HG03520 (cell line): Measurements from ENCODE around the gene OR51I2.

Experiments used
- ATAC-seq: cut with Tn5 transposase; IDR thresholded peaks from one replicate; pipeline ENCODE4 v1.9.1; 2021; ENCODE audit warnings: mild to moderate bottlenecking, moderate library complexity; ENCODE audit not compliant: unreplicated experiment

OR51I2 gene, protein sequence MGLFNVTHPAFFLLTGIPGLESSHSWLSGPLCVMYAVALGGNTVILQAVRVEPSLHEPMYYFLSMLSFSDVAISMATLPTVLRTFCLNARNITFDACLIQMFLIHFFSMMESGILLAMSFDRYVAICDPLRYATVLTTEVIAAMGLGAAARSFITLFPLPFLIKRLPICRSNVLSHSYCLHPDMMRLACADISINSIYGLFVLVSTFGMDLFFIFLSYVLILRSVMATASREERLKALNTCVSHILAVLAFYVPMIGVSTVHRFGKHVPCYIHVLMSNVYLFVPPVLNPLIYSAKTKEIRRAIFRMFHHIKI

DNA sequence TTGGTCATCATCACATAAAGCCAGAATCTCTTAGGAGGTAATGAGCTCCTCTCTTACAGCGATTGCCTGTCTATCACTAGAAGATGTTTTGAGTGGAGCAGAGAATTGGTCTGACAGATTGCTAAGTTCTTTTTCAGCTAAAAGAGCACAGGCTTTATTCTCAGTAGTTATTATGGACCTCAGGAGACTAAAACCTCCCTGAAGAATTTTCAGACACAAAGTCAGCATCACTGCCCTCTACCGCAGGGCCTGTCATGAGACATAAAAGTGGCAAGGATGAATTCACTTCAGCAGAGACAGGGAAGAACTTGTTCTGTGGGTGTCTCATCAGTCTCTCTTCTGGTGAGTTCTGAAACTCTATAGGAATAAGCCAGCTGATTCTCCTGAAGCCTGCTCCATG lies at the start of gene OR51I2:
OR51I2 (plus strand) TSS at position 301 of the 400 bp plus-strand sequence. CDS start 4,166 bp downstream, outside the sequence.
- ATAC-seq: no peak

DNA sequence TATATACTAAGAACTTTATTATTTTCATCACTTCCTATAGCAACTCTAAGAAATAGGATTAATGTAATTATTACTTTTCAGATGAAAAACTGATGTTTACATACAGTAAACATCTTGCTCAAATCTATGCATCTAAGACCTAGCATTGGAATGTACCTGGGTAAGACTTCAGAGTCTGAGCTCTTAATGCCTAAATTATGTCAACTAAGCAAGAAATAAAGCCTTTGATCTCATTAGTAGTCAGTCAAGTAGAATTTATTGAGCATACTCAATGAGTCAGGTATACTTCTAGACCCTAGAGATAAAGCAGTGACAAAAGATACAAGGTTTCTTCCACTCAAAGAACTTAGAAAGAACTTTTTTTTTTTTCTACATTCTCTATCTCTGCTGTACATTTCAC lies 44.0 kb upstream of the OR51I2 start:
- no peak for ATAC-seq

DNA sequence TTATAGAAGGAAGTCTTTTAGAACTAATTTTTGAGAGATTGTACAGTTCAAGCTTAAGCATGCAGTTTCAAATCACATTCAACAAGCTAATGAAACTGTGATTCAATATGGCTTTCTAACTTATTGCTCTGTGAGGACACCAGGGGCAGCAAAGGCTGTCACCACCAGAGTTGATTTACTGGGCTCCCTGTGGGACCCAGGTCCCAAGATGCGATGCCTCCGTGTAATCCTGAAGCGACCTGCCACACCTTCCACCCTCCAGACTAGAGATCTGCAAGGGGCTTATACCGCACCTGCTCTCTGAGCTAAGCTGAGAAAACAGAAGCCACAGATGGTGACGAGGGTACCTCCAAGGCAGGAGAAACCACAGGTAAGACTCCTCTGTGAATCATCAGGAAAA lies 28.1 kb upstream of the OR51I2 start:
- no peak for ATAC-seq

DNA sequence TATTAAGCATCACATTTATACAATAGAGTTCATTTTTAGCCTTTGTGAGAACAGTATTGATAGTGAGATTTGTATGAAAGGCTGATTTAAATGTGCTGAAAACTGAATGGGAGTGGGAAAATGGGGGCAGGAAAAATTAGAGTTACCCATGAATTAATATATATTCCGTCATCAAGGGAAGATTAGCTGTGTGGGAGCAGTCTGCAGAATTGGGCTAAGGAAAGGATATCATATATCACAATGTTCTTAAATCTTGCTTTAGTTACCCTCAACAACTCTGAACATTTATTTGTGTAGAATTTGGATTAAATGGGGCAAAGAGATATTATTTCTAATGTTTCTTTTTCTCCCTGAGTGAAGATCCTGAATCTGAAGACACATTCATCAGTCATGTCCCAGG lies 27.3 kb upstream of the OR51I2 start, which contains the start of gene OR51Q1:
OR51Q1 (plus strand) TSS at position 301 of the 400 bp plus-strand sequence; CDS start at position 391, 90 bp downstream.
- ATAC-seq: no peak

DNA sequence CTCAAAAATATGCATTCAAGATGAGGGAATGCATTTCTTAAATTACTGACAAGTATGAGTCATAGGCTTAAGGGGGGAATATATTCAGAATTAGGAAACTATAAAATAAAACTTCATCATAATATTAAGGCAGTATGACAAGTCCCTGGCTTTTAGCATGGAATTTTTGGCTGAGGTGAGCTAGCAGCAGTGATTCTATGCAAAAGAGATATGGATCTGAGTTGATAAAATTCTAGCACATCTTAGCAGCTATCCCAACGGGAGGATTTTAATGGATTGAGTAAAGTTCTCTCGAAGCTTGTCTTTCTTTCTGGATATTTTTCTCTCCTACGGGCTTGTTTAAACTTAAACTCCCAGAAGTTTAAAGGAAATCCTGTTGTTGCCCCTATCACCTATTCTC lies 26.0 kb upstream of the OR51I2 start:
- no peak for ATAC-seq

DNA sequence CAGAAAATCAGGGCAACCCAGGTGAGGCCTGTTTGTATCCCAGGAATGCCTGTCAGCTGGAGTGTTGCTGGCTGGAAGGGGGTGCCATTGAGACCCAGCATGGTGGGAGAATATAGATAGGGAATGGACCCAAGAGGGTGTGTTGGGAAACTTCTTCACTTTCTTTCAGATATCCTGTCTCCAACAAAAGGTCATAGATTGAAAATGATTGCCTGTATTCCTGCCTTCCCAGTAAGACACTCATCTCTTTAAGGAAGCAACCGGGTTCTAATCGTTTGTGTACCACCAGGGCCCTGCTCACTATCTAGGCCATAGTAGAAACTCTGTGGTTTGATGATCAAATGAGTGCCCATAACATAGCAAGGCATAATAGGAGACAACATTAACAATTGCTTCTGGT lies 7.7 kb upstream of the OR51I2 start, which contains the start of gene OR51I1:
OR51I1 (minus strand) TSS at position 101 of the 400 bp plus-strand sequence; CDS start at position 101, 0 bp downstream.
- ATAC-seq: no peak

DNA sequence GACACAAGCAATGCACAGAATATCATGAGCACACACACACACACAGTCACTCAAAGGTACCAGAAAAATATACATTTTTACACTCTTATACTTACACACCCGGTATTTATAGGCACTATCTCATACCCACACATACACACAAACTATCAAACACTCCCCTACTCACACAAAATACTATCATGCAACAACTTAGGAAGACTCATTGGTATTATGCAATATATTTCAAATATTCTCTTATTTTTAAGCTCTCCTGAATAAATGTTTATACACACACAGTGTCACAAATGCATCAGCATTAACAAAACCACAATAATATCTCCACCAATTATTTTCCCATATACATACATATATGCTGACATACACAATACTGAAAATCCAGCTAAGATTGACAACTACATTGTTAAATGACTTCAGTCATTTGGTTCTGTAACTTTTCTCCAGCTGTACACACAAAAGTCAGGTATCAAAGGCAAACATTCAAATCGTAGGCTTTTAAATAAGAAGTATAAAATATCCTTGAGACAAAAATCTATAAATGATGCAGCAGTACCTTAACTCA lies 5.2 kb upstream of the OR51I2 start:
- ATAC-seq: no peak

DNA sequence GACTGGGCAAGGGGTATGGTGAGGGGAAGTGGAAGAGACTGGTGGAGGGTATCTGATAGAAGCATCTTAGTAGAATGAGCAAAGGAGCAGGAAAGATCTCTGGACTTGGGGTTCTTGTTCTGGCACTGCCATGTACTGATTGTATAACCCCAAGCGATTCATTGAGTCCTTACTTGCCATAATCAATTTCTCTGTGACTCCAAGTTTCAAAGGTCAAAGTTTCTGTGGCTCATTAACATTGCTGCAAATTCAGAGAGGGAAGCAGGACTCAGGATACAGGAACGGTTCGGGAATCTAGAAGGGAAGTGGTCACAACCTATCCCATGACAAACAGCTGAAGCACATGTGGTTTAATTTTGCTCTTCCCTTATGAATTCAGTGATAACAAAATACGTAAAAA lies 309 bp downstream of the OR51I2 start:
- ATAC-seq: no peak

DNA sequence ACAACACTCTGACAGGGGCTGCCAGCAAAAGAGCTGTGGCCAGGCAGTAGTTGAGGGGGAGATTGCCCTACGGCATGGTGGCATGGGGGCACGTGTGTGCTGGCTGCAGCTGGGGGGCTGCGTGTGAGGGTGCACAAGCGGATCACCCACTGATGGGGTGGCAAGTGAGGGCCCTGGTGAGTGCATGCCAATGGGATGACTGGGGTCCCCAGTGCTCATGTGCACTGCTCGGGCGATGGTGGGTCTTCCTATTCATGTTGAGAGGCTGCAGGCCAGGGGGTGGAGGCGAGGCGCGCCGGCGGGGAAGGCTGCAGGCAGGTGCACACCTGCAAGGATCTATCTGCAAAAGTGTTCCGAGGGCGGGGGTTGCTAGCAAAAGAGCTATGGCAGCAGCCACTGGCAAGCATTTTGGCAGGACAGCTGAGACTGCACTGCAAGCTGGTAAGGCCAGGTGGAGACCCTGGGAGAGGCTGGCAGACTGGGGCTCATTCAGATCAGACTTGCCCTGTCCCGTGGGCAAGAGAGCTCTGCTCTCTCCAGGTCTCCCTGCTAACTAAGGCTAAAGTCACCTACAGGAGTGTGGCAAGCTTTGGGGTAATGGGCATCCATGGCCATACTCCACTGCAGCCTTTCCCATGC lies 12.0 kb downstream of the OR51I2 start:
- no peak for ATAC-seq

DNA sequence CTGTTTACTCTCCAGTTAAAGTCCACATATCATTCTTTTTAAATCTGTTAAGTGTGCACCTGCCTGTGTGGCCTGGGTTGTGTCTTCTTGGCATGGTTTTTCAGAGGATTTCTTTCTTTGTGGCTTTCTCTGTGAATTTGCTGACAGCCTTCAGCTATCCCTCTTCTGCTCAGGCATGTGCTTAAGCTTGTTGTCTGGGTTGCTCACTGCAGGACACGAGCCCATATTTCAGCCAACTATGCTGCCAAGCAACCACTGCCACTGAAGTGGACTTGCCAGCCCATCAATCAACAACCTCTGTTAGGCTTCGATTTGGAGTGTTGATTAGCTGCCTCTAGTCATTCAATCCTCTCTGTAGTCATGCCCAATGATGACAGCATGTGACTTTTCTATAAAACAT lies 18.4 kb downstream of the OR51I2 start:
- no peak for ATAC-seq

DNA sequence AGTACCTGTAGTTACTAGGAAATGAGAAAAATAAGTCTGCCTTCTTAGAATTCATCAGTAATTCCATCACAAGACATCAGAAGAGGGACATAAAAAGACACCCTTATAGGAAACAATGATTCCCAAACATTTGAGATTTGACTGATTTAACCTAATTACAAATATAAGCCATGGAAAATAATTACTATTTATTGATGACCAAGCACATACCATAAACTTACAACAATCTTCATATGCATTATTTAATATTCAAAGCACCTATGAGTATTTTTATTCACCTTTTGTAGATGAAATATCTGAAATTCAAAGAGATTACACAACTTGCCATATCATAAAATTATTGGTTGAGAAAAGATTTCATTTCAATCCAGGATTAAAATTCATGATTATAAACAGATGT lies 24.8 kb downstream of the OR51I2 start:
- ATAC-seq: no peak

DNA sequence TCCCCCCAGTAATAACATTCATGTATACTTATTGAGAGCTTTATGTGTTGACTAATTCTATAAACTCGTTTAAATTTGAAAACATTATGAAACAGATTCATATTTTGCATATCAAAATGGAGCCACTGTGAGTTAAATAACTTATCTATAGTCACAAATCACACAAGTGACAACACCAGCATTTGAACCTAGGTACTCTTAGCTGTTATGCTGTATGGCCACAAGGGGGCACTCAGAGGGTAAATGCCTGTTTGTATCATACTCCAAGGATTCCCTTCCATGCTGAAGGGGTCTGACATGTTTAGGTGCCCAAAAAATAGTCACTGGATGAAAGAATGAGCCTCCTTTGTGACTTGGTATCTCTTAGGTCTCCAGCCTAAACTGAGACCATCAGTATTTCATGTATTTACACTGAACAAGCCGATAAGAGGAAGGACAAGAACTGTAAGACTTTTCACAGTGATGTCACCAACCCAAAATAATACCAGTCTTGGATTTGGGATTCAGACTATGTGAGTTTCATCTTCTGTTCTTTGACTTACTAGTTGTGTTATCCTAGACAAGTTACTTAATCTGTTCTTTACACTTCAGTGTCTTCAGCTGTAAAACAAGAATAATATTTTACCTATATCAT lies 27.2 kb downstream of the OR51I2 start:
- ATAC-seq: peak; percentile 80

DNA sequence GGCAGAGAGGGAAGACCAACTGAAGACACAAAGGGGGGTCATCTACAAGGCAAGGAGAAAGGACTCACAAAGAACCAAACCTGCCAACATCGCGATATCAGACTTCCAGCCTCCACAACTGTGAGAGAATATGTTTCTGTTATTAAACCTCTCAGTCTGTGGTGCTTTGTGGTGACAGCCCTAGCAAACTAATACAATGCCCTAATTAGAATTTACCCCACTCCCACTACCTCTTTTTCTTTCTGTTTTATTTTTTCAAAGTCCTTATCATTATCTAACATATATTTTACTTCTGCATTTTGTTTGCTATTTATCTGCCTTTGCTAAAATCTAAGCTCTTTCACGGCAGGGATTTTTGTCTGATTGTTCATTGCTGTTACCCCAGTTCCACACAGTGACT lies 36.9 kb downstream of the OR51I2 start:
- ATAC-seq: no peak

DNA sequence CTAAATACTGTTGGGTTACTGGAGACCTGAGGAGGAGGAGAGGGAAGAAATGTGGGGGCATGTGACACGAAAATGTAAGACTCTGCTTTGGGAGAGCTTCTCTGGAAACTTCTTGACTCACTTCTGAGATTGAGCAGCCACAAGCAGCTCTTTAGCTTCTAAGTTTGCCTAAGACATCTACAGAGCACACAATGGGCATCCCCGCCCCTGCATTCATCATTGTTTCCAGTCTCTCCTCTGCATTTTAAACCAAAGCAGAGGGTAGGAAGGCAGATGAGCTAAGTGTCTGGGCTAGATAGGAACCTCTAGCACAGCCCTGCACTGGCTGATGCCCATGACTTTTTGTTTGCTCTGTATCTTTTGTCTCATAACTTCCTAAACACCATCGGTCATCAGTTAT lies 37.3 kb downstream of the OR51I2 start:
- ATAC-seq: no peak

DNA sequence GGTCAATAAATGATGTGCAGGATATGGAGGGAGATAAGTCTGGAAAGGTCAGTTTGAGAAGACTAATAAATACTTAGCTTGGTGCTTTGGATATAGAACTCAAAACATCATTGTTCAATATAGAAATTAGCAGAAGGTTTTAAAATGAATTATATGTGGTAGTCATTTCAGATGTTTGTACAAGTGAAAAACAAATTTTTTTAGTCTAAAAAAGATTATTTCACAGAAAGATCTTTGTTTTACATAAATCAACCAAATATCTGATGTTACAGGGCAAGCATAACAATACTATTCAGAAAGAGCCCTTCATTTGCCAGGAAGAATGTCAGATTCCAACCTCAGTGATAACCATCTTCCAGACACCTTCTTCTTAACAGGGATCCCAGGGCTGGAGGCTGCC lies 39.3 kb downstream of the OR51I2 start, which contains the start of gene OR52D1:
OR52D1 (plus strand) TSS at position 301 of the 400 bp plus-strand sequence; CDS start at position 323, 22 bp downstream.
- ATAC-seq: no peak

DNA sequence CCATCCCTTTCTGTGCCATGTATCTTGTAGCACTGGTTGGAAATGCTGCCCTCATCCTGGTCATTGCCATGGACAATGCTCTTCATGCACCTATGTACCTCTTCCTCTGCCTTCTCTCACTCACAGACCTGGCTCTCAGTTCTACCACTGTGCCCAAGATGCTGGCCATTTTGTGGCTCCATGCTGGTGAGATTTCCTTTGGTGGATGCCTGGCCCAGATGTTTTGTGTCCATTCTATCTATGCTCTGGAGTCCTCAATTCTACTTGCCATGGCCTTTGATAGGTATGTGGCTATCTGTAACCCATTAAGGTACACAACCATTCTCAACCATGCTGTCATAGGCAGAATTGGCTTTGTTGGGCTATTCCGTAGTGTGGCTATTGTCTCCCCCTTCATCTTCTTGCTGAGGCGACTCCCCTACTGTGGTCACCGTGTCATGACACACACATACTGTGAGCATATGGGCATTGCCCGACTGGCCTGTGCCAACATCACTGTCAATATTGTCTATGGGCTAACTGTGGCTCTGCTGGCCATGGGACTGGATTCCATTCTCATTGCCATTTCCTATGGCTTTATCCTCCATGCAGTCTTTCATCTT lies 39.8 kb downstream of the OR51I2 start:
- ATAC-seq: no peak

DNA sequence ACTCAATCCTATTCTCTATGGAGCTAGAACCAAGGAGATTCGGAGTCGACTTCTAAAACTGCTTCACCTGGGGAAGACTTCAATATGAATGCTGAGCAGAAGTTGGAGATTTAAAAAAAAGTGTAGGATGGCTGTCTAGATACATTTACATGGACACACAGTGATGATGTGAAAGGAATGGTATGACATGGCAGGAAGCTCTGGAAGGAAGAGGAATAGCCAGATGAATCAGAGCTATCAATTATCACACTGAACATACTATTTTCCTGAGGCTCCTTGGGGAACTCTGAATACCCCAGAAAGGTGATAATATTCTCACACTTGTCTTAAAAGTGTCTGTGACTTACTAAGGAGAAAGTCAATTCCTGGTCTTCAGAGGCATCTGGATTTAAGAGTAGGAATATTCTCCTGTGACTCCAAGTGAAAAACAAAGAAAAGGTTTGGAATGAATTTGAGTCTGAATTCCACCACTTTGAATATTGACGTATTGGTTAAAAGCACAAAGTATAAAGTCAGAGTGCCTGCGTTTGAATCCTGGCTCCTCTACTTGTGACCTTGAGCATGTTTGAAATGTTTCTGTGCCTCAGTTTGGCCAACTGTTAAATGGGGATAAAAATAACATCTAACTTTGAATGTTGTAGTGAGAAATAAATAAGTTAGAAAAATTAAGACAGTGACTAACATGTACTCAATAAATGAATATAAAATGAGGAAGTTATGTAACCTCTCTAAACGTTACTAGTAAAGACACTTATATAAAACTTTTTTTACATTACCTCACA lies 40.6 kb downstream of the OR51I2 start:
- no peak for ATAC-seq

DNA sequence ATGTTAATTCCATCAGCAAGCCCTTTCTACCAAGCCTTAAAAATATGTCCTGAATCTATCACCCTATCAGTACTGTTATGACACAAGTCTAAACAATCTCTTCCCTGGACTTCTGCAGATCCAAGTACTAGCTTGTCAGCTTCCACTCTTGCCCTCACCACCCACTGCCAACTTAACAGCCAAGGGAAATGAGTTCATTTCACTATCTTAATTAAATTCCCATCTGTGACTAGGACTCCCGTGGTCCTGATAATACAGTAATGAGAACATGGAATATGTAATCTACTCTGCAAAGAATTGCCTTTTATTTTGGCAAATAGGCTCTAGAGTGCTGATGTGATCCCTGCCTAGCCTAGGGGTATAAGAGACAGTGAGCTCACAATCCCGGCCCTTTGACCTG lies 50.5 kb downstream of the OR51I2 start:
- ATAC-seq: no peak

DNA sequence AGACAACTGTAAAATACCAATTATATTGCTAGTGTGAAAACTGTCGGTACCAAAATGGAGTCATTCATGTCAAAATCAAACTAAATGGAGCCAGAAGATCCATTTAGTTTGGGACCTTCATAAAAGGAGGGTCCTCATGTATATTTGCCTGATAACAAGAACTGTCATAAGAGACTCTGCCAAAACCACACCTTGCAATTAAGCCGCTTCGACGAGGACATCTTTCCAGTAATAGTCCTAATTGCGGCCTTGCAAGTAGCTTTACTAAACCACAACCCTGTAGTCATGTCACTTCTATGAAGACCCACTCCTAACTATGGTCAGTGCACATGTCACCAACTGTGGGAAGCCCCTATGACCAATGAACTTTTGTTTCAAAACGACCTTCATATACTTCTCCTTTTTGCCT lies 51.3 kb downstream of the OR51I2 start:
- ATAC-seq: no peak

DNA sequence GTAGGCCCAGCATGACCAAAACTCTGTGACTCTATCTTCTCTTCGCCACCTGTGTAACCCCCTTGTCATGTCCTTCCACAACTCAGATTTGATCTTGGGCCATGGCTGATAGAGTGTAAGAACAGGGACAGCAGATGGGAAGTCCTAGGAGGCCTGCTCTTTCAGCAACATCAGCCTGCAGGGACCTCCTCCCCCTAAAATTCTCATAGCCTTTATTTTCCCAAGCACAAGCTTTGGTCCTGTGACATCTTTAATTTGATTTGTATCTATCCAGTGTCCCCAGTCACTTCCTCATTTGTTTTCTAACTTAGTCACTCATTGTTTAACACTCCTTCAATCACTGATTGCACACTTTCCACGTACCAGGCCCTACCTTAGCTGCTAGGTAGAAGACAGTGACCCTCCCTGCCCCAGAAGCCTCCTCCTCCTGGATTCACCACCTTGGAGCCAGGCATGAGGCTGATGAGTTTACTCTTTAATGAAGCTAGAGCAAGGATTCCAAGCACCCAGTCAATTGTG lies 55.3 kb downstream of the OR51I2 start:
- ATAC-seq: no peak
